GM18502 (cell line): ENCODE data around the gene NOX3.
A peak's percentile ranks its signal among the peaks of the same experiment; 100 is the strongest.

Experiments
- ATAC-seq: cut with Tn5 transposase; IDR thresholded peaks from one replicate; pipeline ENCODE4 v1.9.1; 2021; ENCODE audit warnings: mild to moderate bottlenecking; ENCODE audit not compliant: unreplicated experiment, poor library complexity

Gene NOX3

GRCh38 chr6:155404937-155405336 lies 50.7 kb downstream of the NOX3 start:
- ATAC-seq, result no peak

- ATAC-seq, result no peak
Measured at GRCh38 chr6:155402656-155403304, 52.9 kb downstream of the NOX3 start.

- ATAC-seq, result no peak
Measured at GRCh38 chr6:155400654-155400965, 55.0 kb downstream of the NOX3 start.

GRCh38 chr6:155399745-155400653 lies 55.6 kb downstream of the NOX3 start:
- no peak for ATAC-seq

- no peak for ATAC-seq
Measured at GRCh38 chr6:155399062-155399744, 56.4 kb downstream of the NOX3 start.

- no peak for ATAC-seq
Measured at GRCh38 chr6:155398701-155399061, 57.0 kb downstream of the NOX3 start.

- no peak for ATAC-seq
Measured at GRCh38 chr6:155398221-155398620, 57.4 kb downstream of the NOX3 start.

- no peak for ATAC-seq
Measured at GRCh38 chr6:155397172-155397705, 58.4 kb downstream of the NOX3 start.

GRCh38 chr6:155396605-155397004 lies 59.0 kb downstream of the NOX3 start:
- no peak for ATAC-seq

- ATAC-seq, result no peak
Measured at GRCh38 chr6:155395339-155395738, 60.3 kb downstream of the NOX3 start.

- ATAC-seq, result no peak
Measured at GRCh38 chr6:155389130-155389529, 66.5 kb downstream of the NOX3 start.

- ATAC-seq, result no peak
Measured at GRCh38 chr6:155388591-155388990, 67.0 kb downstream of the NOX3 start.

GRCh38 chr6:155387481-155387880 lies 68.2 kb downstream of the NOX3 start:
- no peak for ATAC-seq

GRCh38 chr6:155384321-155384952 lies 71.2 kb downstream of the NOX3 start:
- no peak for ATAC-seq

- ATAC-seq, result no peak
Measured at GRCh38 chr6:155383913-155384312, 71.7 kb downstream of the NOX3 start.

GRCh38 chr6:155382338-155382685 lies 73.3 kb downstream of the NOX3 start:
- ATAC-seq, result no peak

GRCh38 chr6:155381673-155382337 lies 73.8 kb downstream of the NOX3 start:
- ATAC-seq, result no peak

- no peak for ATAC-seq
Measured at GRCh38 chr6:155380666-155381332, 74.8 kb downstream of the NOX3 start.

- peak; percentile 42 for ATAC-seq
Measured at GRCh38 chr6:155378724-155379123, 76.9 kb downstream of the NOX3 start.

GRCh38 chr6:155378276-155378675 lies 77.4 kb downstream of the NOX3 start:
- ATAC-seq, result peak; percentile 84
